Mesenchymal stem cell (in vitro differentiated cells and primary cell): ENCODE data around the gene PLD1.

Experiments
- DNase-seq: peaks from one replicate; pipeline ENCODE4 v3.0.0-alpha.2; 2013
- H2AFZ ChIP-seq: one replicate; pipeline ENCODE4 v1.6.1; 2013; ENCODE audit warnings: low read depth, mild to moderate bottlenecking, control low read depth, inconsistent platforms, low read length, moderate library complexity
- H2AK5ac ChIP-seq: 2 replicates; pipeline ENCODE4 v1.6.1; 2013; ENCODE audit warnings: low read length, moderate library complexity, mild to moderate bottlenecking, inconsistent platforms; ENCODE audit not compliant: severe bottlenecking
- H2BK120ac ChIP-seq: one replicate; pipeline ENCODE4 v1.6.1; 2013; ENCODE audit warnings: low read depth, mild to moderate bottlenecking, inconsistent platforms, low read length, moderate library complexity
- H2BK12ac ChIP-seq, 2 experiments: one replicate each; pipeline ENCODE4 v1.6.1; 2013; ENCODE audit warnings: inconsistent platforms in 2 of 2, low read length in 2 of 2, mild to moderate bottlenecking in 2 of 2, moderate library complexity in 2 of 2, control low read depth in 1 of 2
- H2BK15ac ChIP-seq: one replicate; pipeline ENCODE4 v1.6.1; 2013; ENCODE audit warnings: mild to moderate bottlenecking, low read depth, inconsistent platforms; ENCODE audit not compliant: poor library complexity, severe bottlenecking
- H2BK5ac ChIP-seq: 2 replicates; pipeline ENCODE4 v1.6.1; 2013; ENCODE audit warnings: low read depth, mild to moderate bottlenecking, low read length, control low read depth, inconsistent platforms; ENCODE audit not compliant: poor library complexity, severe bottlenecking
- H3K14ac ChIP-seq, 2 experiments: one replicate each; pipeline ENCODE4 v1.6.1; 2013; ENCODE audit warnings: inconsistent platforms in 2 of 2, low read length in 2 of 2, control low read depth in 1 of 2, mild to moderate bottlenecking in 1 of 2, moderate library complexity in 1 of 2
- H3K18ac ChIP-seq, 2 experiments: one replicate each; pipeline ENCODE4 v1.6.1; 2013; ENCODE audit warnings: inconsistent platforms in 2 of 2, low read length in 2 of 2, control low read depth in 1 of 2, low read depth in 1 of 2, mild to moderate bottlenecking in 1 of 2
- H3K23ac ChIP-seq, 2 experiments: one replicate each; pipeline ENCODE4 v1.6.1; 2013; ENCODE audit warnings: inconsistent platforms in 2 of 2, low read length in 2 of 2, mild to moderate bottlenecking in 2 of 2, moderate library complexity in 2 of 2, control low read depth in 1 of 2
- H3K27ac ChIP-seq: 2 replicates; pipeline ENCODE4 v1.5.1; 2013; ENCODE audit warnings: mild to moderate bottlenecking, moderate library complexity, low read length, control low read depth, inconsistent platforms; ENCODE audit not compliant: poor library complexity, severe bottlenecking
- H3K27me3 ChIP-seq, 2 experiments: 2 replicates each; pipeline versions ENCODE4 v1.6.1 to v1.7.0; 2013; ENCODE audit warnings: low read length in 2 of 2, mild to moderate bottlenecking in 2 of 2, moderate library complexity in 2 of 2, control low read depth in 1 of 2, inconsistent platforms in 1 of 2; ENCODE audit not compliant: control insufficient read depth in 1 of 2, insufficient read depth in 1 of 2
- H3K36me3 ChIP-seq, 2 experiments: 2 replicates each; pipeline versions ENCODE4 v1.6.1 to v1.7.0; 2013; ENCODE audit warnings: low read length in 2 of 2, control low read depth in 1 of 2, inconsistent platforms in 1 of 2, low read depth in 1 of 2, mild to moderate bottlenecking in 1 of 2; ENCODE audit not compliant: insufficient read depth in 2 of 2, control insufficient read depth in 1 of 2
- H3K4ac ChIP-seq, 2 experiments: one replicate each; pipeline ENCODE4 v1.6.1; 2013; ENCODE audit warnings: inconsistent platforms in 2 of 2, low read length in 2 of 2, mild to moderate bottlenecking in 2 of 2, moderate library complexity in 2 of 2, control low read depth in 1 of 2, low read depth in 1 of 2
- H3K4me1 ChIP-seq: 2 replicates; pipeline ENCODE4 v1.6.1; 2013; ENCODE audit warnings: low read depth, low read length, control low read depth; ENCODE audit not compliant: control insufficient read depth, insufficient read depth
- H3K4me2 ChIP-seq: 2 replicates; pipeline ENCODE4 v1.6.1; 2013; ENCODE audit warnings: low read length, mild to moderate bottlenecking, inconsistent platforms; ENCODE audit not compliant: poor library complexity, severe bottlenecking
- H3K4me3 ChIP-seq, 2 experiments: 2 replicates each; pipeline versions ENCODE4 v1.5.1 to v1.7.0; 2013; ENCODE audit warnings: low read length in 2 of 2, mild to moderate bottlenecking in 2 of 2, control low read depth in 1 of 2, low read depth in 1 of 2; ENCODE audit not compliant: insufficient read depth in 1 of 2
- H3K79me1 ChIP-seq: replicated peaks from 2 replicates; pipeline ENCODE4 v1.6.1; 2013; ENCODE audit warnings: mild to moderate bottlenecking, control low read depth, low read length, inconsistent platforms; ENCODE audit not compliant: poor library complexity, severe bottlenecking
- H3K9ac ChIP-seq: 2 replicates; pipeline ENCODE4 v1.7.0; 2013; ENCODE audit warnings: mild to moderate bottlenecking, low read length, moderate library complexity
- H3K9me3 ChIP-seq: 2 replicates; pipeline ENCODE4 v1.7.0; 2013; ENCODE audit warnings: mild to moderate bottlenecking, low read length; ENCODE audit not compliant: control insufficient read depth
- H4K8ac ChIP-seq: one replicate; pipeline ENCODE4 v1.6.1; 2013; ENCODE audit warnings: inconsistent platforms, mild to moderate bottlenecking, low read length, moderate library complexity
- H4K91ac ChIP-seq: one replicate; pipeline ENCODE4 v1.6.1; 2013; ENCODE audit warnings: mild to moderate bottlenecking, low read length, inconsistent platforms
- WGBS: methylation state at CpG from one replicate; pipeline ENCODE4 v1.1.7; 2013; ENCODE audit warnings: mixed read lengths; 5-methylcytosine and 5-hydroxymethylcytosine counted together

PLD1 gene

GRCh38 chr3:171691485-171691884 lies 118.8 kb downstream of the PLD1 start:
- Histone ChIP-seq H4K8ac (no peak overlapping the region), H2AFZ (no peak overlapping the region), H3K79me1 (no peaks in the 10 kb centered on the region), H2BK12ac (no peak overlapping the region), H3K4me2 (no peak overlapping the region), H2BK5ac (no peak overlapping the region), H3K4me1 (no peaks in the 10 kb centered on the region), H3K4ac (no peak overlapping the region), H2AK5ac (no peak overlapping the region), H3K9ac (no peak overlapping the region), H3K4me3 (no peak overlapping the region), H2BK120ac (no peak overlapping the region), H2BK15ac (no peak overlapping the region), H4K91ac (no peak overlapping the region), H3K9me3 (no peaks in the 10 kb centered on the region), H3K23ac (no peak overlapping the region), H3K18ac (no peak overlapping the region), H3K36me3 (peaks cover 3 to 5% of the 10 kb centered on the region in 2 experiments), H3K27me3 (no peaks in the 10 kb centered on the region), H3K14ac (no peak overlapping the region), H3K27ac (no peak overlapping the region)
- DNase-seq: no peak
- no CpG with 5 or more reads among the region's 1 CpG for WGBS

- Histone ChIP-seq H3K4me1 (no peaks in the 10 kb centered on the region), H3K4ac (no peak overlapping the region), H3K14ac (no peak overlapping the region), H3K27me3 (no peaks in the 10 kb centered on the region), H2BK5ac (no peak overlapping the region), H2BK15ac (no peak overlapping the region), H3K27ac (no peak overlapping the region), H3K9me3 (no peaks in the 10 kb centered on the region), H3K9ac (no peak overlapping the region), H4K91ac (no peak overlapping the region), H3K23ac (no peak overlapping the region), H2BK120ac (no peak overlapping the region), H3K18ac (no peak overlapping the region), H3K4me2 (no peak overlapping the region), H2AK5ac (no peak overlapping the region), H3K36me3 (peaks cover 3 to 5% of the 10 kb centered on the region in 2 experiments), H4K8ac (no peak overlapping the region), H3K79me1 (no peaks in the 10 kb centered on the region), H2AFZ (no peak overlapping the region), H2BK12ac (no peak overlapping the region), H3K4me3 (no peak overlapping the region)
- DNase-seq: no peak
These were observed 120.0 kb downstream of the PLD1 start for GRCh38 chr3:171690281-171690680.

GRCh38 chr3:171688593-171688992 lies 121.7 kb downstream of the PLD1 start:
- no peak overlapping the region for H3K27ac ChIP-seq
- peaks cover 5 to 6% of the 10 kb centered on the region in 2 experiments for H3K36me3 ChIP-seq
- no peaks in the 10 kb centered on the region for H3K79me1 ChIP-seq

GRCh38 chr3:171688002-171688401 lies 122.3 kb downstream of the PLD1 start:
- Histone ChIP-seq H3K9ac (no peak overlapping the region), H2AFZ (no peak overlapping the region), H2AK5ac (no peak overlapping the region), H3K23ac (no peak overlapping the region), H3K18ac (no peak overlapping the region), H3K36me3 (peaks cover 5 to 6% of the 10 kb centered on the region in 2 experiments), H3K27ac (no peak overlapping the region), H3K4me1 (no peaks in the 10 kb centered on the region), H2BK12ac (no peak overlapping the region), H4K8ac (no peak overlapping the region), H3K4me3 (no peak overlapping the region), H3K14ac (no peak overlapping the region), H3K79me1 (no peaks in the 10 kb centered on the region), H4K91ac (no peak overlapping the region), H2BK120ac (no peak overlapping the region), H3K4me2 (no peak overlapping the region), H2BK5ac (no peak overlapping the region), H3K4ac (no peak overlapping the region), H3K9me3 (no peaks in the 10 kb centered on the region), H3K27me3 (no peaks in the 10 kb centered on the region), H2BK15ac (no peak overlapping the region)
- no peak for DNase-seq

More at GRCh38 chr3:171688593-171688992, 121.7 kb downstream of the PLD1 start:
- no peak overlapping the region for H4K8ac ChIP-seq
- H2BK12ac ChIP-seq: no peak overlapping the region
- H2AFZ ChIP-seq: no peak overlapping the region
- H3K18ac ChIP-seq: no peak overlapping the region
- no peak overlapping the region for H3K14ac ChIP-seq
- H3K9me3 ChIP-seq: no peaks in the 10 kb centered on the region
- H2BK15ac ChIP-seq: no peak overlapping the region
- no peaks in the 10 kb centered on the region for H3K27me3 ChIP-seq
- no peaks in the 10 kb centered on the region for H3K4me1 ChIP-seq
- no peak overlapping the region for H3K4ac ChIP-seq
- no peak overlapping the region for H2BK5ac ChIP-seq
- H3K9ac ChIP-seq: no peak overlapping the region
- H2AK5ac ChIP-seq: no peak overlapping the region
- no peak overlapping the region for H3K23ac ChIP-seq
- H4K91ac ChIP-seq: no peak overlapping the region
- no peak overlapping the region for H3K4me2 ChIP-seq
- no peak overlapping the region for H2BK120ac ChIP-seq
- no peak for DNase-seq
- WGBS: 94% methylated on average over 7 of the region's 8 CpGs
- H3K4me3 ChIP-seq: no peak overlapping the region
